GM19455 (cell line): Measurements from ENCODE around the gene SYNRG.

ENCODE experiments used
- ATAC-seq: cut with Tn5 transposase; IDR thresholded peaks from one replicate; pipeline ENCODE4 v1.9.1; 2021; ENCODE audit not compliant: unreplicated experiment

SYNRG gene

DNA sequence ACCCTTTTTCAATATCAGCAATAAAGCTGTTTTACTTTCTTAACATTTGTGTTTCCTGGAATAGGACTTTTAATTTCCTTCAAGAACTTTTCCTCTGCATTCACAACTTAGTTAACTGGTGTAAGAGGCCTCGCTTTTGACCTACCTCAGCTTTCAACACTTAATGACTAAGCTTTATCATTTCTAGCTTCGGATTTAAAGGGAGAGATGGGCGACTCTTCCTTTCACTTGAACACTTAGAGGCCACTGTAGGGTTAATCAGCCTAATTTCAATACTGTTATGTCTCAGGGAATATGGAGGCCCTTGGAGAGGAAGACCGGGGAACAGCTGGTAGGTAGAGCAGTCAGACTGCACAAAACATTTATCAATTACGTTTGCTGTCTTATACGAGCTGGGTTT lies 4.7 kb downstream of the SYNRG start:
- no peak for ATAC-seq

- no peak for ATAC-seq
Measured at GRCh38 chr17:37598145-37598544, 11.1 kb downstream of the SYNRG start.

- ATAC-seq: no peak
Measured at GRCh38 chr17:37592291-37592690, 16.9 kb downstream of the SYNRG start.

- no peak for ATAC-seq
Measured at GRCh38 chr17:37585066-37585465, 24.2 kb downstream of the SYNRG start.

- no peak for ATAC-seq
Measured at GRCh38 chr17:37576281-37576680, 32.9 kb downstream of the SYNRG start.

DNA sequence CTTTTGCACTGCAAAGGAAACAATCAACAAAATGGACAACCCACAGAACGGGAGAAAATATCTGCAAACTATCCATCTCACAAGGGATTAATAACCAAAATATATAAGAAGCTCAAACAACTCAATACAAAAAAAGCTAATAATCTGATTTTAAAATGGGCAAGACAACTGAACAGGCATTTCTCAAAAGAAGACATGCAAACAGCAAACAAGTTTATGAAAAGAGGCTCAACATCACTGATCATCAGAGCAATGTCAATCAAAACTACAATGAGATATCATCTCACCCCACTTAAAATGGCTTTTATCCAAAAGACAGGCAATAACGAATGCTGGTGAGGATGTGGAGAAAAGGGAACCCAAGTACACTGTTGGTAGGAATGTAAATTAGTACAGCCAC lies 34.8 kb downstream of the SYNRG start:
- no peak for ATAC-seq

DNA sequence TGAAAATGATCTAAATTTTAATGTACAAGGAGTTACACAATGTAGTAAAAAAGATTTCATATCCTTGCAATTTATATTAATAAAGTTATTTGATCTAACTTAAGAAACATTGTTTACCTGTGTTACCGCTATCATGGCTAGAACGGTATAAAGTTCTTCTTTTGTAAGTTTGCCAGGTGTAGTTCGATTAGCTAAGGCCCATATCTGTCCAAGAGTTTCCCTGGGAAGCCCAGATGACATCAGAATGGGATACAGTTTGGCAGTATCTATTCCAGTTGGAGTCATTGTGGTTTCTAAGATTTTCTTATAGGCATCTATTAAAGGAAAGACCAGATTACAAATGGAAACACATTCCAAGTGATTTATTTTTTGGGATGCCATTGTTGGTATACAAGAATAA lies 37.5 kb downstream of the SYNRG start:
- no peak for ATAC-seq

GRCh38 chr17:37570527-37571093 lies 38.6 kb downstream of the SYNRG start:
- no peak for ATAC-seq

DNA sequence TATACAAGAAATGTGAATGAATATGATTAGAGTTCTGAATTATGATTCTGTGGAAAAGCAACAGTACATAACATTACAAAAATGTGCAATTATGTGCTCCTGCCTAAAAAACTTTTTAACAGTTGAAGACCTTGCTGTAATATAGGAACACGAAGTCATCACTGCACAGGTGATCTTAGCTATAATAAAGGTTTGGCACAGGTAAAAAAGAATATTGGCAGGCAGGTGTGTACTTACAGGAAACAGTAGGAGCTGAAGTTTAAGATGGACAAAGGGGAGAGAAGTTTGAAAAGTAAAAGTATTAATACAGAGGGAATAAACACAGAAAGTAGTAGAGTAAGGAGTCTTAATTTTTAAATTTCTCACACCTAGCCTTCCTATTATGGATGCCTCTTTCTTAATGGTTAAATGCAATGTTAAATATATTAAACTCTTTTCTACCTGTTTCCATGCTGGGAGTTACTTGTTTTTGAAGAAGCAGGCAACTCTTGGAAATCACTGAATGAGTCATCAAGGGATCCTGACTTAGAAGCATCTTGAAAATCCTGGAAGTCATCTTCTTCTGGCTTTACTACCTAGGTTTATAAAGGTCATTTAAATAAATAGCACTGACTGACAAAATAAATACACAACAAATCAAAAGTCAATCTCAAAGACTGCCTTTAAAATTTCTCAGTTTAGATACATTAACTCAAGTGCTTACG lies 40.7 kb downstream of the SYNRG start:
- no peak for ATAC-seq

DNA sequence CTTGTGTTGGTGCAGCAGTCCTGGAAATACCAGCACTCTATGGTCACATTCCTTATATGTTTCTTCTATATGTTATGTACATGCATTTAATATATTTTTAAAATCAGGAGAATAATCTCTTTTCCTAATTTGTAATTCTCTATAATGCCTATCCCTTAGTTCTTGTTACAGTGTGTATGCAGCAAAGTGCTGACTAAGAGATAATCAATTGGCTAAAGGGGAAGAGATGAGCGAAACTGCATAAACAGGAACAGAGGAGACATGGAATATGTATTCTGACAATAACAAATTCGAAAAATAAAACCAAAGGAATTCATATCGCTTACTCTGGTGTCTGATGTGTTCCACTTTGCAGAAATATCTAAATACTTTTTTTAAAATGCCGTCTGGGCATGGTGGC lies 41.7 kb downstream of the SYNRG start:
- no peak for ATAC-seq

GRCh38 chr17:37567137-37567536 lies 42.1 kb downstream of the SYNRG start:
- ATAC-seq: no peak

DNA sequence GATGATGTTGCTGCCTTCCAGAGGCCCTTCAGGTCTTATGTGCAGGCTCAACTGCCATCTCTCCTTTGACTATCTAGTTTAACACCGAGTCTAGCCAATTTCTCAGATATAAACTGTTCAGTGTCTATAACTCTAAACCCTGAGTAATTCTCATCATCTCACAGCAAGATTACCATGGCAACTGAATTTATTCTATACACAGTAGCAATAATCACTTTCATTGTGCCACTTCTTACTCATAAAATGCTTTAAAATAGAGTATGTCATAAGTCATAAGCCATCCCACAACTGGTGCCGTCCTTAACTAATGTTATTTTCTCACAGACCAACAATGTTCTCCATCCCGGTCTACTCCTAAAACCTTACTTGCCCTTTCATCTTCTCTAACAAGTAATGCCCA lies 45.0 kb downstream of the SYNRG start:
- ATAC-seq: no peak

DNA sequence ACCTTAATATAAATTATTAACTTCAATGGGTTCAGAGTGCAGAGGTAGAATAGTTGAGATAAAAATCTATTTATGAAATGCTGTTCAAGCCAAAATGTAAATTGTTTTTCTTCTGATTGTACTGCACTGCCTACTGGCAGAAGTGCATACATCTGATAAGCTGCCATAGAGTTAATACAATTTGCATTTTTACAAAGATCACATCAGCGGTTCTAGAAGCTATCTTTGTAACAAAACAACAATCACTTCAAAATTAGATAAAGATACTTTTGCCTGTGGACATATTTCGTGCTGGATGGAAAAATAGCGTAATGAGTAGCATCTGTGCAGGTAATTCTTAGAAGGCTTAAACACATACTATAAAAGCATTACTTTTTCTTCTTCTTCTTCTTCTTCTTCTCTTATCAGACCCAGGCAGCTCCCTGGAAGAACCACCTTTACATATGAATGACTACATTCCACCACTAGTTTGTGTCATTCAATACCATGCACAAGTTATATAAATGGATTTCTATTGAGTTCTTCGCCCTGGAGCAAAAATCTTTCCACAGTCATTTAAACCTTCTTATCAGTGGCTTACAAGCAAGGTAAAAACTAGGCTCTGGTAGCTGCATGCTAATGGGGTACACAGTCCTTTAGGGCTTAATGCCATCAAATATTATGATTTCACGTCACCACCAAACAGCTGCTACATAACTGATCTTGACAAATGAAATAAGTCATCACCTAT lies 47.0 kb downstream of the SYNRG start:
- no peak for ATAC-seq

DNA sequence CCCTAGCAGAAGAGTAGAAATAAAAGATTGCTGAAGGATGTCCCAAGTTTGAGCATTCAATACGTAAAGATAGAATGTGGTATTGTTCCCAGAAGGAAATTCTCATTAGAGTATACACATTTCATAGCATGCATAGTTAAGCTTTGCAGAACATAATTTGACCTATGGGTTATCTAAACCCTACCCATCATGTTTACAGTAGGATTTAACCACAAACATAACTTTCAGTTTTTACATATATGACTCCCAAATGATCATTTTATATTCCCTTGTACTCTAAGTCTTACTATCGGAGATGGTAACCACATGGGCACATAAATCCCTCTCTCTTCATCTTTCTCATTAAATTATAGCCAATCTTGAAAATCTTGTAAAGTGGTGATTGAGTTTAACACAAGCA lies 50.9 kb downstream of the SYNRG start:
- ATAC-seq: no peak

DNA sequence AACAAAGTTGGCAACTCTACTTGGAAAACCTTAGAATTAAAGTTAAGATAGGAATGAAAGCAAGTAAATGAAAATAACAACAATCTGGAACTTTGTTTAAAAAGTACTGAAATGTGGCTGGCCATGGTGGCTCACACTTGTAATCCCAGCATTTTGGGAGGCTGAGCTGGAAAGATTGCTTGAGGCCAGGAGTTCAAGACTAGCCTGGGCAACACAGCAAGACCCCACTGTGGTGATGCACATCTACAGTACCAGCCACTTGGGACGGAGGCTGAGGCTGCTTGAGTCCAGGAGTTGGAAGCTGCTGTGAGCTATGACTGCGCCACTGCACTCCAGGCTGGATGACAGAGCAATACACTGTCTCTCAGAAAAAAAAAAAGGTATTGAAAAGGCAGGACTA lies 51.7 kb downstream of the SYNRG start:
- no peak for ATAC-seq

- no peak for ATAC-seq
Measured at GRCh38 chr17:37555386-37555785, 53.8 kb downstream of the SYNRG start.

DNA sequence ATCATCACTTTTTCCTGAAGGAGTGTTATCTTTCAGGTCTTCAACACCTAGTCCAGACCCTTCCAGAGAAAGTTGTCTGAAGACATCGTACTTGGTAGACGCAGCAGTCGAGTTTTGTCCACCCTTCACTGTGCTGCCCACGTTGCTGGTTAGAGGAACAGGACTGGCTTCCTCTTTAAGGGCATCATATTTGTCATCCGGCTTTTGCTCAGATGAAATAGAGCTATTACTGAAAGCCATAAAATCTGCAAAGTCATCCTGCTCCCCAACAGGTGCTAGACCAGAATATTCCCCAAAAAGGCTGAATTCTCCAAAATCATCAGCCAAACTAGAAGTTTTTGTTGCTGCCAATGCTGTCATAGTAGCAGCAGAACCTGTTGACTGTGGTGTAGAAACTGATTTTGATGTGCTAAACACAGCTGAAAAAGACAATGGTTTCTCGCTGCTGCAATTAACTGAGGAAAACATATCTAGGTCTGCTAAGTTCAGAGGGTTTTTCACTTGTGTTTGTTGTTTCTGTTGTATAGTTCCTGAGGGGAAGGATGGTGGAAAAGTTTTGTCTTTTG lies 55.7 kb downstream of the SYNRG start:
- ATAC-seq: no peak

DNA sequence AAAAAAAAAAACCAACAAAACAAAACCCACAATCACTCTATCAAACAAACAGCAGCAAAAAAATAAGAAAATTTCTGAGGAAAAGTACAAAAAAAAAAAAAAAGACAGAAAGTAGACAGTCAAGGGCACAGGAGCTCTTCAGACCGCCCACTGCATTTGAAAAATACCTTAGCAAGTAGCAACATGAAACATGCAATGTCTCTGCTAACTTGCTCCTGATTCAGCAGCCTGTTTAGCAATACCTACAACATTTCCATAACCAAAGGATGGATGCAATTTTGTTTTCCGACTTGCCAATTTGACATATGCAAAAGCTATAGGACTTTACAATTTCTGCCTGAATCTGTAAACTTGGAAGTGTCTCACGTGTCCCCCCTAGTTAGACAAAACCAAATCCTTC lies 57.4 kb downstream of the SYNRG start:
- no peak for ATAC-seq

DNA sequence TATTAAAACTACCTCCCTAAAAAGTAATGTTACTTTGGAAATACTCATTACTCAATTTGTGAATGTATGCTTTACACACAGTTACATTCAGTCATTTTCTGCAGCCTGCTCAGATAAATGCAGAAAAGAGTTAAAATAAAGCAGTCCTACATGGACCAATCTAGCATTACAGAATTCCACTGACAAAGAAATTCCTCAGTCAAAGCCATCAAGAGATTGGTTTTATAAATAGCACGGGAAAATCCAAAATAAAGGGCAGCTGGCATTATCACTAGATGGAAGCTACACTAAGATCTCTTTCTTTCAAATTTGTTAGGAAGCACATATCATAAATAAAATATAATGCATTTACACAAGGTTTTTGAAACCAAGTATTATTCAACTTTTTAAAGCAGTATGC lies 61.2 kb downstream of the SYNRG start:
- no peak for ATAC-seq

- no peak for ATAC-seq
Measured at GRCh38 chr17:37546302-37546701, 62.9 kb downstream of the SYNRG start.

- ATAC-seq: no peak
Measured at GRCh38 chr17:37545486-37545885, 63.7 kb downstream of the SYNRG start.

DNA sequence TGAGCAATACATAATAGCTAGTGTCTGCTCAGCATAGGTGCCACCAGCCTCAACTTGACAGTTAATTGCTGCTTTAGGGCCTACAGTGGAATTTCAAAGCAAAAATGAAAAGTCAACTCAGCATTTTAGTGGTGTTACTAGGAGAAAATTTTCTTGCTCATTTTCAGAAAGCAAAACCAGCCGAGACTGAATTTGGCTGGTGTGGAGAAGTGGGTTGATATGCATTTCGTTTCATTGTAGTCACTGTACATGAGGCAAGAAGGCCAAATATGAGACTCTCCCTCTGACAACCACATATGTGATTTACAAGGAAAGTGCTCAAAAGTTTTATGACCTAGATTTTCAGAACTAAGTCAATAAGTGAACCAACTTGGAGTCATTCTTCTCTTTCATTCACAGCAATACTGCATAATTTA lies 65.6 kb downstream of the SYNRG start:
- ATAC-seq: no peak
